Cerebellar nuclear complex (tissue), 1 donor: ENCODE data around the gene NIPSNAP2.
"Not testable (repeated sequence)": the region's sequence is repeated elsewhere in the genome, so short reads cannot be mapped to it uniquely, and the experiment has no call there.

Source experiments
- DNase-seq, 2 experiments: peaks; one replicate each; lab custom pipeline; 2025; lab: John Stamatoyannopoulos, UW

The NIPSNAP2 gene

GRCh38 chr7:55964261-55965099, at the start of gene NIPSNAP2:
NIPSNAP2 (plus strand) TSS chr7:55964585; CDS start chr7:55964610, 25 bp downstream.
- peak in 1 of 2 experiments; percentile 9 for DNase-seq

GRCh38 chr7:55917771-55918170, 46.6 kb upstream of the NIPSNAP2 start:
- no peak for DNase-seq

DNA sequence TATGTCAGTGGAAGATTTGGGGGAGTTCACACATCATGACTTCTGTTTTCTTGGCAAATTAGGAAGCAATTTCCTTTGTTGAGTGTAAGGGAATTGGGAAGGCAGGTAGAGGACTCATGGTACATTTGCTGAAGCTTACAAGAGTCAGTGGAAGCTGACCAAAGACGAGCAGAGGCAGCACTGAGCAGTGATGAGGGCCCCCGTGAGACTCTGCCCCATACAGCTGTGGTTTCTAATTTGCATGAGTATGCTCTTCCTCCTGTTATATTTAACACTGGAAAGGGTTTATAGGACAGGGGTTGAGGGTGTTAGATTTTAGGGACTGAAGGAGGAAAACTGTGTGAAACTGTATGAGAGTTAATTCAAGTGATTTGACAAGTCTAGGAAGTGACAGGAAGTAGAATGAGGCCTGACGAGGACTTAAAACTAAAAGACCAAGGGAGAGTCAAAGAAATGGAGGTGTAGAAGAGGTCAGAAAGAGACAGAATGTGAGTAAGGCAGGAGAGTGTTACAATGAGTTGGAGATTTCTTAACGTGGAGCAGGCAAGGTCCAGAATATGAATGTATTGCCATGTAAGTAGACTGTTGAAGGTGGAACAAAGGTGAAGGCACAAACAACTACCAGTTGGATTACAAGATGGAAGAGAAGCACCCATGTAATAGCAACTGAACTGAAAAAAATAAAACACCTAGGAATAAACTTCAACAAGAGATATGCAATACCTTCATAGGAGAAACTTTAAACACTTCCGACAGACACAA, 36.2 kb upstream of the NIPSNAP2 start:
- no peak for DNase-seq

- DNase-seq = no peak
These were observed 32.8 kb upstream of the NIPSNAP2 start for GRCh38 chr7:55931421-55932151.

DNA sequence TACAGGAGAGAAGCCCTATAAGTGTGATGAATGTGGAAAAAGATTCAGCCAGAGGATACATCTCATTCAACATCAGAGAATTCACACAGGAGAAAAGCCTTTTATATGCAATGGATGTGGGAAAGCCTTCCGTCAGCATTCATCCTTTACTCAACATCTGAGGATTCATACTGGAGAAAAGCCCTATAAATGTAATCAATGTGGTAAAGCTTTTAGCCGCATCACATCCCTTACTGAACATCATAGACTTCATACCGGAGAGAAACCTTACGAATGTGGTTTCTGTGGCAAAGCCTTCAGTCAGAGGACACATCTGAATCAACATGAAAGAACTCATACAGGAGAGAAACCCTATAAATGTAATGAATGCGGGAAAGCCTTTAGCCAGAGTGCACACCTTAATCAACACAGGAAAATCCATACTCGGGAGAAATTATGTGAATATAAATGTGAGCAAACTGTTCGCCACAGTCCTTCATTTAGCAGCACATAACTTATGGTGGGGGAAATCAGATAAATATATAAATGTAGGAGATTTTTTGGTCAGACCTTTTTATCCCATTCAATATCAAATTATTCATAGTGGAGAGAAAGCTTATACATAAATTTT, 24.8 kb upstream of the NIPSNAP2 start:
- DNase-seq = no peak

GRCh38 chr7:55946545-55946944, 17.8 kb upstream of the NIPSNAP2 start:
- no peak for DNase-seq

- DNase-seq = peak; percentile 41 to 55
These were observed 12.6 kb upstream of the NIPSNAP2 start, which contains the start of gene MRPS17 for GRCh38 chr7:55951637-55952351. MRPS17 (plus strand) TSS chr7:55951877; CDS start chr7:55953196, 1,319 bp downstream.

- DNase-seq = not testable (repeated sequence)
These were observed 12.1 kb upstream of the NIPSNAP2 start for GRCh38 chr7:55952352-55952671.

DNA sequence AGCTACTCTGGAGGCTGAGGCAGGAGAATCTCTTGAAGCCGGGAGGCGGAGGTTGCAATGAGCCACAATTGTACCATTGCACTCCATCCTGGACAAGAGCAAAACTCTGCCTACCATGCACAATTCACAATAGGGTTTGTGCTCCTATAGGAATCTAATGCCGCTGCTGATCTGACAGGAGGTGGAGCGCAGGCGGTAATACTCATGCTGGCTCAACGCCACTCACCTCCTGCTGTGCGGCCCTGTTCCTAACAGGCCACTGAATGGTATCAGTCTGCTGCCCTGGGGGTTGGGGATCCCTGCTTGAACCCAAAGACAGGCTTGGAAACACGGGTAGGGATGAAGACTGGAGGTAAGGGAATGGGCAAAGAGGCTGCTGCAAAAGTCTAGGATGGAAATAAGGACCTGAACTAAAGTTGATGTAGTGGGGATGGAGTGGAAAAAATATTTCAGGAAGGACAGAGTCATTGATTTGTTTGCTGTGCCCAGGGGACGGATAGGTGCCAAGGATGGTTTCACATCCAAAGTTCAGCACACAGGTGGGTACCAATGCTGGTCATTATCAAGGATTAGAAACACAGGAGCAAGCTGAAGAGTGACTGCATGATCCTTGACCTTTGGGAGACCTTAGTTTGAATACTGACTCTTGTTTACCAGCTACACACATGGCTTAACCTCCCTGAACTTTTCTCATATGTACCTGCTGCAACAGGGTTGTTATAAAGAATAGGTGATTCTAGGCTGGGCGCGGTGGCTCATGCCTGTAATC, 10.5 kb upstream of the NIPSNAP2 start:
- no peak for DNase-seq

- DNase-seq = no peak
These were observed 7.2 kb upstream of the NIPSNAP2 start for GRCh38 chr7:55957190-55957589.

DNA sequence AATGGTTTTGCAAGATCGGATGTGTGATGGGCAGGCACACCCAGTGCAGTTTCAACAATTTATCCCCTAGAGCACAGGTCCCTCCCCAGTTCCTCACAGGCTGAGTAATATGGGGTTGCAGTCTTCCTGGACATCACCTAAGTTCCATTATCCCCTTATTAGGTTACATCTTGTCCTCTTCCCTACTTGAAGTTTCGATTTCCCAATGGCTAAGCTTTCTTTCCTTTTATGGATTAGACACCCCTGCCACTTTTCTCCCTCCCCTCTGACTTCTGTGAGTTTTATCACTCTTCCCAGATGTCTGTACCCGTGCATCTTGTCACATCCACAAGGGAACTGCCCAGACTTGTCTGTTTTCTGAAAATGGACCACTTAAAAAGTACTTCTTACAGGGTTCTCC, 2.4 kb upstream of the NIPSNAP2 start:
- DNase-seq = no peak

DNA sequence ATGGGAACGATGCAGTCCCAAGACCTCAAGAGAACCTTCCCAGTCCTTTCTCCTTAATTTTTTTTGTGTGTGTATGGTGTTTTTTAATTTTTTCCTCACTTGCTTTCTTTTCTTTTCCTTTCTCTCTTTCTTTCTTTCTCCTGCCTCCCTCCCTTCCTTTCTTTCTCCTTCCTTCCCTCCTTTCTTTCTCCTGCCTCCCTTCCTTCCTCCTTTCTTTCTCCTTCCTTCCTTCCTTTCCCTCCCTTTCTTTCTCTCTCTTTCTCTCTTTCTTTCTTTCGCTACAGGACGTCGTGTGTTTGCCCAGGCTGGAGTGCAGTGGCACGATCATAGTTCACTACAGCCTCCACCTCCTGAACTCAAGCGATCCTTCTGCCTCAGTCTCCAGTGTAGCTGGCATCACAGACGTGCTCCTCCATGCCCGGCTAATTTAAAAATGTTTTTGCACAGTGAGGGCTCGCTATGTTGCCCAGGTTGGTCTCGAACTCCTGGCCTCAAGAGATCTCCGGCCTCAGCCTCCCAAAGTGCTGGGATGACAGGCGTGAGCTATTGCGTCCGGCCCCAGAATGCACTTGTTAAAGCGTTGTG, 709 bp upstream of the NIPSNAP2 start:
- no peak for DNase-seq

DNA sequence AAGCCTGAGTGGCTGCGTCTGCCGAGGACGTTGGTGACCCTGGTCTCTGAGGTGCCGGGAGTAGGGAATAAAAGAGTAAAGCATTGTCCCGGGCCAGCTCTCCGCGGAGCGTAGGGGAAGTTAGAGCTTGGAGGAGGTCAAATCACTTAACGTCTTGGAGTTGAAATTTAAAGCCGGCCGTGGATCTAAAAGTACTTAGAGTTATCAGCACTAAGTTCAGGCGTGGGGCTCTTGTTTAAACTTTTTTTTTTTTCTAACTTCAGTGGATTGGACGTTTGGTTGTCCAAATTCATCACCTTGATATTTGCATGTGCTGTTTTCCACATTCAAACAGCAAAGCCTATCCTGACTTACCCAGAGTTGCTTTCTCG, 700 bp downstream of the NIPSNAP2 start:
- no peak for DNase-seq

- DNase-seq = no peak
These were observed 1.5 kb downstream of the NIPSNAP2 start for GRCh38 chr7:55965805-55966421.

- DNase-seq = no peak
These were observed 2.5 kb downstream of the NIPSNAP2 start for GRCh38 chr7:55966851-55967250.

- no peak for DNase-seq
These were observed 5.0 kb downstream of the NIPSNAP2 start for GRCh38 chr7:55969391-55969790.

GRCh38 chr7:55970561-55970960, 6.2 kb downstream of the NIPSNAP2 start:
- DNase-seq = no peak

GRCh38 chr7:55970978-55971377, 6.6 kb downstream of the NIPSNAP2 start:
- no peak for DNase-seq

DNA sequence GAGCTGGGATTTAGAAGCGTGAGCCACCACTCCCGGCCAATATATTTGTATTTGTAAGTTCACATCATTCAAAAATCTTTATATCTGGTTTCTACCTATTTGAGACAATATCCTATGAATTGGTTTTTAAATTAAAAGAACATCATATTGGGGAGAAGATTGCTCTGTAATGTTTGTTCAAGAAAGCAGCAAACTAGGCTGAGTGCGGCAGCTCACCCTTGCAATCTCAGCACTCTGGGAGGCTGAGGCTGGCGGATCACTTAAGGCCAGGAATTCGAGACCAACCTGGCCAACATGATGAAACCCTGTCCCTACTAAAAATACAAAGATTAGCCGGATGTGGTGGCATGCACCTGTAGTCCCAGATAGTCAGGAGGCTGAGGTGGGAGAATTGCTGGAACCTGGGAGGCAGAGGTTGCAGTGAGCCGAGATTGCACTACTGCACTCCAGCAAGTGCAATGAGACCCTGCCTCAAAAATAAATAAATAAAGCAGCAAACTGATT, 9.4 kb downstream of the NIPSNAP2 start:
- no peak for DNase-seq
